Measurements from ENCODE around the gene PEX10. TPM values are rescaled to one million over a fixed set of nuclear protein-coding genes. Genes with fewer than 3 reads are reported as not detected.
"Not testable (repeated sequence)": the region's sequence is repeated elsewhere in the genome, so short reads cannot be mapped to it uniquely, and the experiment has no call there.

The PEX10 gene
- polyA plus RNA-seq, 1 donor from 2014 or later: 14.8 TPM

DNA sequence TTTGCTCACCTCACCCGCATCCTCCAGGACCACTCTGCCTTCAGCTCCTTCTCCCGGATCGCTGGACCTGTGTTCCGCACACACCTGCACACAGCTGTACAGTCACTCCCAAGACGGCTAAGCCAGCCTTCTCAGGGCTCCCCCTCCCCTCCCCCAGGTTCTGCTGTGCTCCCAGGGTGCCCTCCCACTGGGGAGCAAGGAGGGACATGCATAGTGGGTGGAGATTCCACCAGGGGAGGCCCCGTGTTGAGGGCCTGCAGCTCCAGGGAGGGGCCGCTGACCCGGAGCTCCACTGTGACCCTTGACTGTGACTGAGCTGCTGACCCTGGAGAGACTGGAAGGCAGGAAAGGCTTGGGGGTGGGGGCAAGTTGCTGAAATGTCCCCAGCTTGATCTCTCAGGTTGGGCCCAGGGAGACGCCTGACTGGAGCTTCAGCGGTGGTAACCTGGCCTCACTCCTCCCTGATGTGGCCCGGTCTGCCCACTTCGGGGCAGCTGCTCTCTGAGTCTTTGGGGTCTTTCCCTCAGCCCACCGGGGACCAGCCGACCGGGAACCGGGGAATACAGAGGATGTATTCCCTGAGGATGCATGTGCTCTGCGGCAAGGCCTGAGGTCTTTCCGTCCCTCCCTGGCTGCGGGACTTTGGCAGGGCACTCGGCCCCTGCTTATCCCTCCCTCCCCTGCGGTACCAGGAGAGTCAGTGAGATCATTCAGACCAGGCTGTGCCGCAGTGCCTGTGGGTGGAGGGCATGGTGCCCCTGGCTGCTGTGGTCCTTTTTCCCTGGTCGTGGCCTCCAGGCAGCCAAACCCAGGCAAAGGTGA lies 35.1 kb upstream of the PEX10 start:
- no peak overlapping the region for H3K27ac Mint-ChIP-seq
- H3K4me3 Mint-ChIP-seq: no peak overlapping the region
- peaks cover 11% of the 10 kb centered on the region for H3K27me3 Mint-ChIP-seq
- H3K9me3 Mint-ChIP-seq: peaks cover 0 to 2% (median 0%) of the 10 kb centered on the region in 3 donors
- no peaks in the 10 kb centered on the region for H3K4me1 Mint-ChIP-seq
- H3K36me3 Mint-ChIP-seq: no peaks in the 10 kb centered on the region

- peaks cover 13% of the 10 kb centered on the region for H3K27me3 Mint-ChIP-seq
- H3K4me3 Mint-ChIP-seq: no peak overlapping the region
- H3K36me3 Mint-ChIP-seq: no peaks in the 10 kb centered on the region
- no peaks in the 10 kb centered on the region for H3K4me1 Mint-ChIP-seq
- no peak overlapping the region for H3K27ac Mint-ChIP-seq
- peaks cover 0 to 2% (median 0%) of the 10 kb centered on the region in 3 donors for H3K9me3 Mint-ChIP-seq
These were observed 34.5 kb upstream of the PEX10 start for GRCh38 chr1:2446861-2447260.

DNA sequence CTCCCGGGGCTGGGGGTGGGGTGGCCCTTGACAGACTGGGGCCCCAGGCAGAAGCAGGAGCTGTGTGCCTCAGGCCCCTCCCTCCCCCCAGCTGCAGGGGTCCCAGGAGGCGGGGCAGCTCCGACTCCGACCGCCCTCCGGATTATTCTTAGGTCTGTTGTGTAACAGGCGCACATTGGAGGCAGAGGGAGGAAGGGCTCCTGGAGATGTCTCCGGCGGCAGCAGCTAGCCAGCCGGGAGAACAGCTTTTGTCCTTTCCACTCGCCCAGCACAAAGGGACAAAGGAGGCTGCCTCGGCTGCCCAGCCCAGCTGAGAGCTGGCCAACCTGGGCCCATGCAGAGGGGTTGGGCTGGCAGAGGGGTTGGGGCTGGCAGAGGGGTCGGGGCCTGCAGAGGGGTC lies 34.0 kb upstream of the PEX10 start:
- Mint-ChIP-seq H3K4me1 (no peaks in the 10 kb centered on the region), H3K27ac (no peak overlapping the region), H3K27me3 (peaks cover 13% of the 10 kb centered on the region), H3K9me3 (peaks cover 0 to 2% (median 0%) of the 10 kb centered on the region in 3 donors), H3K4me3 (no peak overlapping the region), H3K36me3 (no peaks in the 10 kb centered on the region)

GRCh38 chr1:2445823-2446215 lies 33.5 kb upstream of the PEX10 start:
- H3K27me3 Mint-ChIP-seq: peaks cover 13% of the 10 kb centered on the region
- no peak overlapping the region for H3K27ac Mint-ChIP-seq
- H3K4me1 Mint-ChIP-seq: no peaks in the 10 kb centered on the region
- no peak overlapping the region for H3K4me3 Mint-ChIP-seq
- peaks cover 0 to 2% (median 0%) of the 10 kb centered on the region in 3 donors for H3K9me3 Mint-ChIP-seq
- no peaks in the 10 kb centered on the region for H3K36me3 Mint-ChIP-seq

DNA sequence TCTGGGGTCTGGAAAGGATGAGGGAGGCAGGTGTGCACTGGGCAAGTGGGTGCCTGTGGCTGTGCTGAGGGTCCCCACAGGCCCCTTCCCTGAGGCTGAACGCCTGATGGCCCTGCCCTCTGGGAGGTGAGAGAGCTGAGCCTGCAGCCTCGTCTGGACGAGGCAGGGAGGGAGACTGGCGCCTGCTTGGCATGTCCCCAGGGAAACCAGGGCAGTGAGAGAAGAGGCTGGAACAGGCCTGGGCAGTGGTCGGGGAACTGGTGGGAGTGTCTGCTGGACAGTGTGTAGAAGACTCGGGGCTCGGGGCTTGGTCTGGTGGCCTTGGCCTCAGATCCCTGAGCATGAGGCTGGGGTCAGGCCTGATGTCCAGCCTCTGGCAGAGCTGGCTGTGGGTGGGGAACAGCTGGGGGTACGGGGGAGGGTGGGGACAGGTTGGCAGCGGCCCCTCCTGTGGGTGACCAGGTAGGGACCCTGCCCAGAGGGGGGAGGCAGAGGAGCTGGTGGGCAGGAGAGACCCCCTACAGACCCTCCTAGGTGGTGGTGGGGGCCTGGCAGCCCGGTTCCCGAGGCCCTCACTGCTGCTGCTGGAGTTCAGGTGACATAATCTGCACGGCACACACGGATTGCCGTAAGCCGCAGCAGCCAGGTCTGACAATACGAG lies 32.9 kb upstream of the PEX10 start:
- H3K27ac Mint-ChIP-seq: no peak overlapping the region

DNA sequence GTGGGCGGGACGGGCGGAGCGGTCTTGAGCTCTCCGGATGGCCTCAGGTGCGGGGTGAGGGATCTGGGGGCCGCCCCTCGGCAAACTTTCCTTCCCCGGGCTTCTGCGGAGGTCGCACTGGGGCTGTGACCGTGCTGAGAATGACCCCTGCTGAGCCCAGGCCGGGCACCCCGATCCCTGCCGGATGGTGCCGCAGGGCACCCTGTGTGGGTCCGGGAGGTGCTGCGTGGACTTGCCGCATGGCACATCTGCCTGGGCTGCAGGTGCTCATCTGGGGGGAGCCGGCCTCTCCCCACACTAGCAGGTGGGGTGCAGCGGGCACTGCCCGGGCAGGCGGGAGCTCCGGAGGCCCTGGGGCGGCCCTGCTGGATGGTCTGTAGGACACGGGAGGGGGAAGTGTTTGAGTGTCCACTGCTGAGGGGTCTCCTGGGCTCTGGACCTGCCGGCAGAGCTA lies 31.8 kb upstream of the PEX10 start:
- H3K27ac Mint-ChIP-seq: no peak overlapping the region
- H3K9me3 Mint-ChIP-seq: peaks cover 0 to 2% (median 0%) of the 10 kb centered on the region in 3 donors
- no peaks in the 10 kb centered on the region for H3K36me3 Mint-ChIP-seq
- H3K4me3 Mint-ChIP-seq: peak overlapping the region in 1 of 4 donors; percentile 52
- peaks cover 13% of the 10 kb centered on the region for H3K27me3 Mint-ChIP-seq
- no peaks in the 10 kb centered on the region for H3K4me1 Mint-ChIP-seq

More for the DNA sequence above, 32.9 kb upstream of the PEX10 start:
- no peak overlapping the region for H3K4me3 Mint-ChIP-seq
- H3K4me1 Mint-ChIP-seq: no peaks in the 10 kb centered on the region
- H3K27me3 Mint-ChIP-seq: peaks cover 13% of the 10 kb centered on the region
- H3K36me3 Mint-ChIP-seq: no peaks in the 10 kb centered on the region
- H3K9me3 Mint-ChIP-seq: peaks cover 0 to 2% (median 0%) of the 10 kb centered on the region in 3 donors

DNA sequence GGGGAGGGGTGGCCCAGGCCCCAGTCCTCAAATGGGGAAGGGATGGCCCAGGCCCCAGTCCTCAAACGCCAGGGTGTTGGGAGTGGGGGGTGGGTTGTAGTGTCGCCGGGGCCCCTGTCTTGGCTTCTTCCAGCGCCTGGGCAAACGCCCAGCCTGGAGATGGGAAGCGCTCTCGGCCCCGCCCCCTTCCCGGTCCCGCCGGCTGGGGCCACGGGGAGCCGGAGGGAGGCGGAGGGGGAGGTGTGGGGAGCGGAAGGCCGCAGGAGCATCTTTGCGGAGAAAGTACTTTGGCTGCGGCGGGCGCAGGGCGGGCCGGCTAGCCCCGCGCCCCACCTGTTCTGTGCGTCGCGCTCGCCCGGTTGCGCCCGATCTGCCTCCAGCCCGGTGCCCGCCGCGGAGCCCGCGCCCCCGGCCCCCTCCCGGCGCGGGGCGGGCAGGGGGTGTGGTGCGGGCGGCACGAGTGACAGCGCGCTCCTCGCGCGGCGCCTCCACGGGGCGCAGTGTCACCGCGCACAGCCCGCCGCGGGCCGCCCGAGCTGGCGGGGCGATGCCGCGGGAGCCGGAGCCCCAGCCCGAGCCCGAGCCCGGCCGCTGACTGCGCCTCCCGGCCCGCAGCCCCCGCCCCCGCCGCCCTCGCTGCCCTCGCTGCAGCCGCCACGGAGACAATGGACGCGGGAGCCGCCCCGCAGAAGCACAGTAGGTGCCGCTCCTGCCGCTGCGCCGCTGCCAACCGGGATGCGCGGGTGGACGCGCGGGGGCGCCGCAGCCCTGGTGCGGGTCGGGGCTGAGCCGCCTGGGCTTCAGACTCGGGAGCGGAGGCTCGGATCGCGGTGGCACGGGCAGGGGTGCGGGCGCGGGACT lies 31.1 kb upstream of the PEX10 start:
- H3K27ac Mint-ChIP-seq: no peak overlapping the region
- no peaks in the 10 kb centered on the region for H3K4me1 Mint-ChIP-seq
- H3K27me3 Mint-ChIP-seq: peaks cover 15% of the 10 kb centered on the region
- H3K9me3 Mint-ChIP-seq: peaks cover 0 to 2% (median 0%) of the 10 kb centered on the region in 3 donors
- peak overlapping the region in 1 of 4 donors; percentile 52 for H3K4me3 Mint-ChIP-seq
- no peaks in the 10 kb centered on the region for H3K36me3 Mint-ChIP-seq

GRCh38 chr1:2442661-2443060 lies 30.3 kb upstream of the PEX10 start:
- no peak overlapping the region for H3K4me3 Mint-ChIP-seq
- H3K9me3 Mint-ChIP-seq: no peaks in the 10 kb centered on the region
- H3K4me1 Mint-ChIP-seq: no peaks in the 10 kb centered on the region
- H3K36me3 Mint-ChIP-seq: no peaks in the 10 kb centered on the region
- no peak overlapping the region for H3K27ac Mint-ChIP-seq
- peaks cover 13% of the 10 kb centered on the region for H3K27me3 Mint-ChIP-seq

DNA sequence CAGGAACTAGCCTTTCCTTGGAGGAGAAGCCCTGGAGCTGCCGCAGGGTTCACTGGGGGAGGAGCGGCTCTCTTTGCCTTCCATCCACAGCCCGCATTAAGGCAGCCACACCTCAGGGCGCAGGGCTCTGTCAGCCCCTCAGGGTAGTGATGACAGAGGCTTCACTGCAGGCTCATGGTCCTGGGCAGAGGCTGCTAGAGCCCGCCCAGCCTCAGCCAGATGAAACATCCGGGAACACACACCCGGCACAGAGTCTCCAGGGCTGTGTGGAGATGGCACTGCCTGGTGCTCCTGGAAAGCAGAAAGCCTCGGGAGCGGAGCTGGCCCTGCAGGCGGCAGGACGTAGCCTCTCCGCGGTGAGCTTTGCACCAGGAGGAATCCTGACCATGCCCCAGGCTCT lies 29.4 kb upstream of the PEX10 start:
- H3K27me3 Mint-ChIP-seq: peaks cover 14% of the 10 kb centered on the region
- no peak overlapping the region for H3K27ac Mint-ChIP-seq
- no peak overlapping the region for H3K4me3 Mint-ChIP-seq
- H3K9me3 Mint-ChIP-seq: no peaks in the 10 kb centered on the region
- peaks cover 0 to 2% (median 0%) of the 10 kb centered on the region in 3 donors for H3K4me1 Mint-ChIP-seq
- H3K36me3 Mint-ChIP-seq: no peaks in the 10 kb centered on the region

DNA sequence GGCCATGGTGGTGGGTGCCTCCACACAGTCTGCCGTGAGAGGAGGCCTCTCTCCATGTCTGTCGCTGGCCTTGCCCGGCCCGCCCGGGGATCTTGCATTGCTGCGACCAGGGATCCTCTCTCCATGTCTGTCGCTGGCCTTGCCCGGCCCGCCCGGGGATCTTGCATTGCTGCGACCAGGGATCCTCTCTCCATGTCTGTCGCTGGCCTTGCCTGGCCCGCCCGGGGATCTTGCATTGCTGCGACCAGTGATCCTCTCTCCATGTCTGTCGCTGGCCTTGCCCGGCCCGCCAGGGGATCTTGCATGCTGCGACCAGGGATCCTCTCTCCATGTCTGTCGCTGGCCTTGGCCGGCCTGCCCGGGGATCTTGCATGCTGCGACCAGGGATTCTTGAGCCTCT lies 28.0 kb upstream of the PEX10 start:
- not testable (repeated sequence) for H3K4me1 Mint-ChIP-seq, H3K27ac Mint-ChIP-seq
- H3K27me3 Mint-ChIP-seq: peaks cover 12% of the 10 kb centered on the region

DNA sequence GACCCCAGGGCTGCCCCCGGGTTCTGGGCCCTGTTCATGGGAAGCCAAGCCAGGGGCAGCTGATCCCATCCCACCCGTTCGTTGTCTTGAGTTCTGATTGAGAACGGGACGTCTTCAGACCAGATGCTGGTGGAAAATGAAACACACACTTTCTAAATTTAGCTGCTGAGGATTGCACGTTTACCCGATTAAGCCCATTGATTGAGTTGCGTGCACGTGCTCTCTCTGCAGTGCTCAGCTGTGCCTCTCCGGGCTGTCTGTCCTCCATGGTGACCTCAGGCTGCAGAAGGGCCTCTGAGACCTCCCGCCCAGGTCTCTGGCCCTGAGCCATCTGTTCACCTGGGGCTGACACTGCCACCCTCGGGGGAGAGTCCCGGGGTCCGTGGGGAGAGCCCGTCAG lies 27.0 kb upstream of the PEX10 start:
- no peaks in the 10 kb centered on the region for H3K9me3 Mint-ChIP-seq
- no peak overlapping the region for H3K27ac Mint-ChIP-seq
- no peaks in the 10 kb centered on the region for H3K36me3 Mint-ChIP-seq
- H3K4me1 Mint-ChIP-seq: peaks cover 0 to 2% (median 0%) of the 10 kb centered on the region in 3 donors
- H3K4me3 Mint-ChIP-seq: no peak overlapping the region
- peaks cover 7% of the 10 kb centered on the region for H3K27me3 Mint-ChIP-seq

More for the DNA sequence above, 28.0 kb upstream of the PEX10 start:
- not testable (repeated sequence) for H3K9me3 Mint-ChIP-seq, H3K36me3 Mint-ChIP-seq, H3K4me3 Mint-ChIP-seq

- H3K27me3 Mint-ChIP-seq: peaks cover 7% of the 10 kb centered on the region
- no peak overlapping the region for H3K4me3 Mint-ChIP-seq
These were observed 26.3 kb upstream of the PEX10 start for GRCh38 chr1:2438641-2439040.

GRCh38 chr1:2438038-2438437 lies 25.7 kb upstream of the PEX10 start:
- peaks cover 0 to 2% (median 0%) of the 10 kb centered on the region in 3 donors for H3K4me1 Mint-ChIP-seq
- H3K27me3 Mint-ChIP-seq: peaks cover 9% of the 10 kb centered on the region
- H3K36me3 Mint-ChIP-seq: no peaks in the 10 kb centered on the region
- no peak overlapping the region for H3K4me3 Mint-ChIP-seq
- no peak overlapping the region for H3K27ac Mint-ChIP-seq
- H3K9me3 Mint-ChIP-seq: no peaks in the 10 kb centered on the region

More at GRCh38 chr1:2438641-2439040, 26.3 kb upstream of the PEX10 start:
- Mint-ChIP-seq H3K9me3 (no peaks in the 10 kb centered on the region), H3K36me3 (no peaks in the 10 kb centered on the region), H3K27ac (no peak overlapping the region), H3K4me1 (peaks cover 0 to 2% (median 0%) of the 10 kb centered on the region in 3 donors)

GRCh38 chr1:2437617-2438016 lies 25.3 kb upstream of the PEX10 start:
- H3K4me1 Mint-ChIP-seq: peaks cover 0 to 2% (median 0%) of the 10 kb centered on the region in 3 donors
- H3K4me3 Mint-ChIP-seq: no peak overlapping the region
- H3K9me3 Mint-ChIP-seq: no peaks in the 10 kb centered on the region
- no peaks in the 10 kb centered on the region for H3K36me3 Mint-ChIP-seq
- H3K27me3 Mint-ChIP-seq: peaks cover 7% of the 10 kb centered on the region
- H3K27ac Mint-ChIP-seq: peak overlapping the region in 1 of 3 donors; percentile 45

DNA sequence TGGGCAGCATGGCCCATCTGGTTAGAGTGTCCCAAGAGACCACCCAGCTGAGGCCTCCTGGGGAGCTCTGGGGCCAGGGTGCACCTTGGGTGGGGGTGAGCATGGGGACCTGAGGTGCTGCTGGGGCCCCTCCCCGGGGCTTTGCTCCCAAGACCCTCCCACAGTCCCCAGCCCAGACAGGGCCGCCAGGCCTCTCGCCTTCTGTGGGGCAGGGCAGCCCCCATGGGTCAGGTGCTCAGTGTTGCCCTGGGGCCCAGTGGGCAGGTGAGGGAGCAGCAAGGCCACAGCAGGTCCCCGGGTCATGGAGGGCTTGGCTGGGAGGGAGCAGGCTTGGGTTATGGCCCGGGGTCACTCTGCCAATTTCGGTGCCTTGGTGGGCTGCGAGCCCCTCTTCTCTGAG lies 24.5 kb upstream of the PEX10 start:
- Mint-ChIP-seq H3K27ac (no peak overlapping the region), H3K4me1 (peaks cover 0 to 2% (median 0%) of the 10 kb centered on the region in 3 donors), H3K4me3 (no peak overlapping the region), H3K27me3 (peaks cover 5% of the 10 kb centered on the region), H3K9me3 (no peaks in the 10 kb centered on the region), H3K36me3 (no peaks in the 10 kb centered on the region)

Measured in IgD-negative memory B cell (primary cell).